Measurements from ENCODE around the gene UBE2D3. TPM values are rescaled to one million over a fixed set of nuclear protein-coding genes. Genes with fewer than 3 reads are reported as not detected.

UBE2D3 gene
- total and polyA plus RNA-seq, 2 of the 4 experiments (the other 2 are of a cell fraction) = 233 to 387 TPM

DNA sequence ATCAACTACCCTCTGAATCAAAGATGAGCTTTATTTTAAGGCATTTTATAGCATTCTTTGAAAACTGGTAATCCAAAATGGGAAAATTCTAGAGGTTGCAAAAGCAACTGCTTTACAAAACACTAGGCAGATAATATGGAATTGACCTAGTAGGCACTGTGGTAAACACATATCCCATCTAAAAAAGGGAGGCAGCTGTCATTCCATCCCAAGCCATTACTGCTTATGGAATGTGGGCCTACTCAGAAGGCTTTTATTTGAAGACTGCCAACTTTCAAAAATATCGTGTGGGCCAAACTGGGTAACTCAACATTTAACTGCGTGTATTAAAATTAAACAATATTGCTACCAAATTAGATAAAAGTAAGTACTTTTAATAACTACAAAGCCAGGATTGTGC lies 19.3 kb downstream of the UBE2D3 start:
- H2AK9ac ChIP-seq (replicated peaks; ENCODE audit: low read depth, low read length, poor library complexity) = no peak overlapping the region
- H2BK5ac ChIP-seq (ENCODE audit: low read depth, low read length, poor library complexity, severe bottlenecking) = no peak overlapping the region
- H4K91ac ChIP-seq (ENCODE audit: insufficient read depth, low read depth, low read length) = no peak overlapping the region
- H3K27ac ChIP-seq (ENCODE audit: insufficient read depth, low read length) = no peak overlapping the region
- no peak overlapping the region for H3K14ac ChIP-seq (replicated peaks; ENCODE audit: low read depth, low read length)
- no peak for DNase-seq
- H3K79me1 ChIP-seq (ENCODE audit: low read depth in 1 of 2, low read length in 2 of 2) = peaks cover under 1 to 25% of the 10 kb centered on the region in 2 experiments
- peaks cover 6% of the 10 kb centered on the region for H3K9me1 ChIP-seq (ENCODE audit: insufficient read depth, low read length)
- peaks cover 6% of the 10 kb centered on the region for H3K4me1 ChIP-seq (ENCODE audit: control insufficient read depth, insufficient read depth, low read length)
- no peak overlapping the region for H2BK120ac ChIP-seq (ENCODE audit: low read depth, low read length)
- POLR2A ChIA-PET (ENCODE audit: unreplicated experiment) = no interaction called here
- no peak overlapping the region for H2BK20ac ChIP-seq (ENCODE audit: low read depth, low read length)
- H2AFZ ChIP-seq (replicated peaks; ENCODE audit: low read length, poor library complexity) = no peak overlapping the region
- no peaks in the 10 kb centered on the region for H3K9me3 ChIP-seq (ENCODE audit: control insufficient read depth, insufficient read depth, low read length)
- peaks cover 39% of the 10 kb centered on the region for H3K36me3 ChIP-seq (ENCODE audit: control insufficient read depth, insufficient read depth, low read length)
- in situ Hi-C loops (cut with MboI; ENCODE audit: low sequenced_read_pairs) (no loop called here), dilution Hi-C loops (cut with HindIII; ENCODE audit: low sequenced_read_pairs, unreplicated experiment) (no loop called here), intact Hi-C loops (cut with micrococcal nuclease) (no loop called here)
- no peak overlapping the region for H3K18ac ChIP-seq (ENCODE audit: low read depth, low read length)
- H4K8ac ChIP-seq (ENCODE audit: low read depth in 2 of 2, low read length in 2 of 2) = no peak overlapping the region
- no CpG with 5 or more reads among the region's 2 CpGs for WGBS, 2 experiments (ENCODE audit: extremely low coverage in 2 of 2, insufficient read length in 1 of 2)
- no peak overlapping the region for H3K4ac ChIP-seq (ENCODE audit: low read depth, low read length)
- H4K20me1 ChIP-seq (ENCODE audit: insufficient read depth, low read length) = peaks cover 82% of the 10 kb centered on the region
- H4K5ac ChIP-seq (ENCODE audit: low read depth, low read length) = no peak overlapping the region
- no TSS peak for BruUV-seq (replicated peaks)
- H3K4me3 ChIP-seq (ENCODE audit: insufficient read depth, low read depth, low read length) = no peak overlapping the region
- ATAC-seq (ENCODE audit: low read depth) = no peak
- TF ChIP-seq RCOR1 (IDR thresholded peaks at IDR 0.05; ENCODE audit: insufficient replicate concordance, low read length) (no peak), SMC3 (IDR thresholded peaks at IDR 0.05; ENCODE audit: low read depth, low read length) (no peak)
- no peak overlapping the region for H3K23ac ChIP-seq (ENCODE audit: low read depth, low read length)
- no peak overlapping the region for H3K56ac ChIP-seq (ENCODE audit: extremely low read depth, insufficient read depth, low read length)
- H3K27me3 ChIP-seq (ENCODE audit: control insufficient read depth, insufficient read depth, low read length) = no peaks in the 10 kb centered on the region
- no peak overlapping the region for H3K9ac ChIP-seq (ENCODE audit: low read depth, low read length)
- H3K4me2 ChIP-seq (ENCODE audit: low read depth, low read length) = no peak overlapping the region
- CTCF ChIA-PET = no interaction called here
- H2BK15ac ChIP-seq (ENCODE audit: low read depth, low read length) = no peak overlapping the region
- H2AK5ac ChIP-seq (ENCODE audit: low read depth, low read length) = no peak overlapping the region

All from IMR-90 (cell line).